Uterus (tissue), 4 donors: ENCODE measurements around the gene CTNNAL1. TPM values are rescaled to one million over a fixed set of nuclear protein-coding genes. Genes with fewer than 3 reads are reported as not detected.

ENCODE experiments used
- DNase-seq, 2 donors: peaks; one replicate each; pipeline ENCODE4 v3.0.0-alpha.2; 2019 to 2020
- H3K27ac ChIP-seq, 2 donors: fragments of 200-600 bp; sonication (generic); 1 replicate in 1 of 2; 2 replicates in 1 of 2; pipeline ENCODE4 v1.5.1; 2016 to 2018
- H3K27me3 ChIP-seq, 2 donors: fragments of 200-600 bp; sonication (generic); one replicate each; pipeline ENCODE4 v1.5.1; 2018 to 2019; ENCODE audit warnings: control low read depth in 1 of 2
- H3K36me3 ChIP-seq, 2 donors: fragments of 200-600 bp; sonication (generic); one replicate each; pipeline ENCODE4 v1.5.1; 2019; ENCODE audit warnings: control low read depth in 1 of 2
- H3K4me1 ChIP-seq, 2 donors: fragments of 200-600 bp; sonication (generic); one replicate each; pipeline ENCODE4 v1.5.1; 2018 to 2019; ENCODE audit warnings: control low read depth in 1 of 2
- H3K4me3 ChIP-seq, 2 donors: fragments of 200-600 bp; sonication (generic); 1 replicate in 1 of 2; 2 replicates in 1 of 2; pipeline ENCODE4 v1.5.1; 2018 to 2019; ENCODE audit warnings: mild to moderate bottlenecking in 1 of 2
- H3K9me3 ChIP-seq, 2 donors: fragments of 200-600 bp; sonication (generic); one replicate each; pipeline ENCODE4 v1.5.1; 2019; ENCODE audit warnings: control low read depth in 1 of 2
- POLR2A ChIP-seq, 2 donors: fragments of 450-650 bp; IDR thresholded peaks; one replicate each; pipeline ENCODE4 v1.6.1; 2016; ENCODE audit warnings: antibody characterized with exemption in 2 of 2, mild to moderate bottlenecking in 1 of 2, moderate library complexity in 1 of 2
- intact Hi-C: fragments of 100-400 bp; cut with DNase I; formaldehyde crosslinking; loops from one replicate; pipeline ENCODE4 v1.15.1; 2023; ENCODE audit warnings: low total_unique reads
- total RNA-seq, 4 donors: library from RNA; depleted of rRNA in 3 of 4; stranded (reverse); fragments of >200 nt in 3 of 4; gene quantifications; one replicate each; pipeline versions ENCODE4 v1.1.0 to v1.2.4, GENCODE V29; 2014 to 2023
- TF ChIP-seq, protein P1 (sequence below), 4 experiments: fragments of 200-600 bp in 2 of 4; fragments of 450-650 bp in 2 of 4; sonication (generic) in 2 of 4; IDR thresholded peaks; one replicate each; pipeline ENCODE4 v1.5.1; 2016 to 2019; ENCODE audit warnings: antibody characterized with exemption in 4 of 4, mild to moderate bottlenecking in 2 of 4, moderate library complexity in 1 of 4
- donor health status: DM: yes; HTN: yes; CAD: no.

CTNNAL1 gene
- total RNA-seq, 4 donors from 2014 or later = 32.3 to 62.0 (median 41.4) TPM

DNA sequence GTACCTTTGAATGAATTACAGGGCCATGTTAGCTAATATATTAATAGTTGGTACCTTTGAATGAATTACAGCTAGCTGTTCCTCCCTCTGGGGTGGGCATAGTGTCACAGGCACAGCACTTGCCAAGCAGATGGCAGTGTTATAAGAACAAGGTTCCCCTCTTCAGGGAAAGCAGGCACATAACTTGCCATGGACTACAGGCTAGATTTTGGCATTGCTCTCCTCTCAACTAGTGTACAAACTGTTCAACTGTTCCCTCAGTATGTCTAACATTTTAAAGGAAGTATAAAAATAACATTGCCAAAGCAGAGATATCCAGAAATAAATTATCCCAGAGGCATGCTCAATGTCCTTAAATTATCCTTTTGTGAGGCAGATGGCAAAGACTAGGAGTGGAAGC, 45.4 kb downstream of the CTNNAL1 start:
- Histone ChIP-seq H3K36me3 (no peaks in the 10 kb centered on the region), H3K27ac (no peak overlapping the region), H3K9me3 (no peaks in the 10 kb centered on the region), H3K27me3 (no peaks in the 10 kb centered on the region), H3K4me1 (peaks cover 0 to 2% of the 10 kb centered on the region in 2 donors), H3K4me3 (no peak overlapping the region)
- intact Hi-C loops = no loop called here
- TF ChIP-seq POLR2A (IDR thresholded peaks at IDR 0.05) = no peak
- TF ChIP-seq, protein P1, sequence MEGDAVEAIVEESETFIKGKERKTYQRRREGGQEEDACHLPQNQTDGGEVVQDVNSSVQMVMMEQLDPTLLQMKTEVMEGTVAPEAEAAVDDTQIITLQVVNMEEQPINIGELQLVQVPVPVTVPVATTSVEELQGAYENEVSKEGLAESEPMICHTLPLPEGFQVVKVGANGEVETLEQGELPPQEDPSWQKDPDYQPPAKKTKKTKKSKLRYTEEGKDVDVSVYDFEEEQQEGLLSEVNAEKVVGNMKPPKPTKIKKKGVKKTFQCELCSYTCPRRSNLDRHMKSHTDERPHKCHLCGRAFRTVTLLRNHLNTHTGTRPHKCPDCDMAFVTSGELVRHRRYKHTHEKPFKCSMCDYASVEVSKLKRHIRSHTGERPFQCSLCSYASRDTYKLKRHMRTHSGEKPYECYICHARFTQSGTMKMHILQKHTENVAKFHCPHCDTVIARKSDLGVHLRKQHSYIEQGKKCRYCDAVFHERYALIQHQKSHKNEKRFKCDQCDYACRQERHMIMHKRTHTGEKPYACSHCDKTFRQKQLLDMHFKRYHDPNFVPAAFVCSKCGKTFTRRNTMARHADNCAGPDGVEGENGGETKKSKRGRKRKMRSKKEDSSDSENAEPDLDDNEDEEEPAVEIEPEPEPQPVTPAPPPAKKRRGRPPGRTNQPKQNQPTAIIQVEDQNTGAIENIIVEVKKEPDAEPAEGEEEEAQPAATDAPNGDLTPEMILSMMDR (IDR thresholded peaks at IDR 0.05) = no peak
- no peak for DNase-seq

DNA sequence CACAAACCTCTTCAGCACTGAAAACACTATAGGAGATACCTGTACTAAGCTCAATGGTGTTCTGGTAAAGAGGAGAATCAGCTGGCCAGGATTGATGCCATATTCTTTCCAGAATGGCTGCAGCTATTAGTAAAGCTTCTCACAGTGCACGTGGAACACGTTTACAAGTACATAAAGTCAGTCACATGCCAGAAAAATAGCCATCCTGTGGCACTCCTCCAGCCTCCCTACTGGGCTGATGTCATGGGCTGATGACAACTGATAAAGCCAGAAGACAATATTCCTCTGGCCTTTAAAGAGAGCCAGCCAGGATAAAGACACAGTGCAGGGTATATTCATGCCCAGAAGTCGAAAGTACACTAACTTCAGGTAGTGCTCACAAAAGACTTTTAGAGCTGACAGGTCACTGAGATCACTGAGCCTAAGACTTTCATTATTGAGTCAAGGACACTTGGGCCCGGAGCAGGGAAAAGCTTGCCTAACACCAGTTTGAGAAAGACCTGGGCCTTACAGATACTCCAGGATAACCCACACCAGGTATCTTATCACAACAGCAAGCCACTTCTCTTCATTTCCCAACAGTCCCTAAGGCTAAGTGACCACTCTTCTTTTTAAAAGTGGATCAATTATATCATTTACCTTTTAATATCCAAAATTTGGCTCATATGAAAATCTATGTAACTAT, 49.7 kb downstream of the CTNNAL1 start:
- H3K27me3 ChIP-seq = no peaks in the 10 kb centered on the region

DNA sequence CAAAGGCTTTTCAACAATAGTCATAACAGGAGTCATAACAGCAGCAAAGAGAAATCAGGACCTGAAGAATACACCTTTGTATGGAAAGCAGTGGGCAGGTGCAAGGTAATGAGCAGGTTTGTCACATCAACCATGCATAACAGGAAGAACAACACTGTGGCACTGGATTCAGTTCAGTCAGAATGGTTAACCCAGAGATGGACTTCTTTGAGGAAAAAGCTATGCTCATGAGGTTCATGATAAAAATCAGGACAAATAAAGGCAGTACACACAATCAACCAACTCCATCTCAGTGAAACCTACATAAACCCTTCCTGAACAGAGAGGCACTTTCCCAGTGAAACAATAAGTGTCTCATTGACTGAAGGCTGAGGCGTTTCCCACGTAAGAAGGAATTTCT, 52.1 kb downstream of the CTNNAL1 start:
- intact Hi-C loops = no loop called here
- H3K27ac ChIP-seq = no peak overlapping the region

More for the DNA sequence above, 49.7 kb downstream of the CTNNAL1 start:
- no peak for DNase-seq
- H3K36me3 ChIP-seq = no peaks in the 10 kb centered on the region
- H3K27ac ChIP-seq = no peak overlapping the region
- TF ChIP-seq, protein P1 (IDR thresholded peaks at IDR 0.05) = no peak
- no peak for TF ChIP-seq POLR2A (IDR thresholded peaks at IDR 0.05)
- intact Hi-C loops = no loop called here
- no peaks in the 10 kb centered on the region for H3K9me3 ChIP-seq
- H3K4me3 ChIP-seq = no peak overlapping the region
- no peaks in the 10 kb centered on the region for H3K4me1 ChIP-seq

DNA sequence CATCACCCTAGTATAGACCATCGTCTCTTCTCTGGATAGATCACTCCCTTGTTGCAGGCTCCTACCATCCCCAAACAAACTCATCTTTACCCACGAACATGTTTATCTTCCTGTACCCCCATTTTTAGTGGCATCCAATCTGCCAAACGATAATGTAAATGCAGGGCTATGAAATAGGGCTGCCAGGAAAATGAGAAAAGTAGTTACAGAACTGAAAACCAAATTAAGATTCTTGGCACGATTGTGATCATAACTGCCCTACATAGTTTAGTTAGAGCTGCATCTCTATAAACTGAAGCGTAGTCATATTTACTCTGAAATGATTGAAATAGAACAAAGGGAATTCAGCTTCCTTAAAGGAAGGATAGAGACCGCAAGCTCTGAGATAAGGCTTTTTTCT, 53.0 kb downstream of the CTNNAL1 start:
- no peak for DNase-seq
- no peaks in the 10 kb centered on the region for H3K4me1 ChIP-seq
- H3K27me3 ChIP-seq = no peaks in the 10 kb centered on the region
- H3K9me3 ChIP-seq = no peaks in the 10 kb centered on the region
- H3K36me3 ChIP-seq = no peaks in the 10 kb centered on the region
- H3K27ac ChIP-seq = no peak overlapping the region
- TF ChIP-seq, protein P1 (IDR thresholded peaks at IDR 0.05) = no peak
- no peak for TF ChIP-seq POLR2A (IDR thresholded peaks at IDR 0.05)
- intact Hi-C loops = no loop called here
- H3K4me3 ChIP-seq = no peak overlapping the region

More for the DNA sequence above, 52.1 kb downstream of the CTNNAL1 start:
- Histone ChIP-seq H3K36me3 (no peaks in the 10 kb centered on the region), H3K4me1 (no peaks in the 10 kb centered on the region), H3K9me3 (no peaks in the 10 kb centered on the region), H3K4me3 (no peak overlapping the region), H3K27me3 (no peaks in the 10 kb centered on the region)
- TF ChIP-seq, protein P1 (IDR thresholded peaks at IDR 0.05) = no peak
- TF ChIP-seq POLR2A (IDR thresholded peaks at IDR 0.05) = no peak
- no peak for DNase-seq

DNA sequence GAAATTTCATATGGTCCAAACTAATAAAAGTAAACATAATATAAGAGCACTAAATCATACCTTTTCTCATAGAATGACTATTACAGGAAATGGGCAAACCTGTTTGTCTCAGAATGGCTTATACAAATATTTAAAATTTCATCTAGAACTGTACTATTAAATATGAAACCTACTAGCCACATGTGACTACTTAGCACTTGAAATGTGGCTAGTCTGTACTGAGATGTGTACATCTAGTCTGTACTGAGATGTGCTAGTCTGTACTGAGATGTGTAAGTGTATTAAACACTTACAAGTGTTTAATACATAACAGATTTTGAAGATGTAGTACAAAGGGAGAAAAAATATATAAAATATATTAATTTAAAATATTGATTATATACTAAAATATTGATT, 56.7 kb downstream of the CTNNAL1 start:
- Histone ChIP-seq H3K4me3 (no peak overlapping the region), H3K36me3 (no peaks in the 10 kb centered on the region), H3K27ac (no peak overlapping the region), H3K9me3 (no peaks in the 10 kb centered on the region), H3K27me3 (no peaks in the 10 kb centered on the region), H3K4me1 (no peaks in the 10 kb centered on the region)
- DNase-seq = no peak
- no peak for TF ChIP-seq POLR2A (IDR thresholded peaks at IDR 0.05)
- TF ChIP-seq, protein P1 (IDR thresholded peaks at IDR 0.05) = no peak
- intact Hi-C loops = no loop called here
